SJCRH30 (cell line): ENCODE measurements around the gene NPPC. TPM values are rescaled to one million over a fixed set of nuclear protein-coding genes. Genes with fewer than 3 reads are reported as not detected.

Experiments used
- DNase-seq, 2 experiments: peaks; one replicate each; pipeline ENCODE4 v3.0.0-alpha.2; 2015 to 2020
- H3K27ac ChIP-seq: fragments of 250-450 bp; sonication (Bioruptor Pico); 2 replicates; pipeline ENCODE4 v1.5.1; 2020; ENCODE audit warnings: mild to moderate bottlenecking, moderate library complexity
- H3K27me3 ChIP-seq: fragments of 250-450 bp; sonication (Bioruptor Pico); 2 replicates; pipeline ENCODE4 v1.5.1; 2020; ENCODE audit warnings: mild to moderate bottlenecking, moderate library complexity
- H3K36me3 ChIP-seq: fragments of 250-450 bp; sonication (Bioruptor Pico); 2 replicates; pipeline ENCODE4 v1.5.1; 2020; ENCODE audit warnings: mild to moderate bottlenecking, moderate library complexity
- H3K4me1 ChIP-seq: fragments of 250-450 bp; sonication (Bioruptor Pico); 2 replicates; pipeline ENCODE4 v1.5.1; 2020; ENCODE audit warnings: mild to moderate bottlenecking, moderate library complexity
- H3K4me3 ChIP-seq: fragments of 250-450 bp; sonication (Bioruptor Pico); 2 replicates; pipeline ENCODE4 v1.5.1; 2020; ENCODE audit warnings: mild to moderate bottlenecking, moderate library complexity
- H3K9me3 ChIP-seq: fragments of 250-450 bp; sonication (Bioruptor Pico); replicated peaks from 2 replicates; pipeline ENCODE4 v1.5.1; 2020; ENCODE audit warnings: mild to moderate bottlenecking, moderate library complexity
- total RNA-seq: library from RNA; depleted of rRNA; stranded (reverse); fragments of >200 nt; shearing (Covaris generic); gene quantifications from 2 replicates; pipeline ENCODE4 v1.2.3, GENCODE V29; 2014; rRNA removed

Gene NPPC
- total RNA-seq, 1 experiment from 2014 or later, result 6.7 TPM

DNA sequence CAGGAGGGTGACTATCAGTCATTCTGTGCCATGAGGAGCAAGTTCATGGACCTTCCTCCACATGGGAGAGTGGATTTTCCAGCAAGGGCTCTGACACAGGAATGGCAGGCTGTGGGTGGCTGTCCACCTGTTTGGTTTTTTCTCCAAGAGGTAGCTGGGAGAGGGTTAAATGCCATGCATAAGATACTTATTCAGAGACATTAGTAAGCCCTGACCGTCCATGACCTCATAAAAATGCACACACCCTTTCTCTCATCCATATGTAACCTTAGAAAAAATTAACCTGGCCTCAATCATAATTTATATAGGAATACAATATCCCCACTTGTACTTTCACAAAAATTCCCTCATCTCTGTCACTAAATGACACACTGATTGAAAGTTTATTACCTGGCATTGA lies 51.3 kb downstream of the NPPC start:
- Histone ChIP-seq H3K27me3 (no peaks in the 10 kb centered on the region), H3K27ac (no peak overlapping the region), H3K9me3 (no peaks in the 10 kb centered on the region), H3K4me3 (no peak overlapping the region), H3K4me1 (no peaks in the 10 kb centered on the region), H3K36me3 (no peaks in the 10 kb centered on the region)
- no peak for DNase-seq

Other genes starting within 250 kb of the NPPC start
- gene PTMA, start 217.9 kb downstream of the NPPC start, total RNA-seq, result 1,694 and 1,855 TPM in 2 replicates
- 18.3 and 20.0 TPM in 2 replicates for gene PDE6D, start 145.1 kb downstream of the NPPC start, total RNA-seq
- 42.9 and 45.9 TPM in 2 replicates for gene COPS7B, start 140.0 kb downstream of the NPPC start, total RNA-seq
- gene DIS3L2, start 35.3 kb upstream of the NPPC start, total RNA-seq, result 23.1 and 33.2 TPM in 2 replicates